K562 (cell line): Measurements from ENCODE around the gene MTSS2.

Source experiments
- CSDE1 ChIP-seq, 2 experiments: fragments of 450-650 bp; IDR thresholded peaks; 2 replicates each; pipeline ENCODE4 v1.6.1; 2016; ENCODE audit warnings: mild to moderate bottlenecking in 1 of 2
- IRF1 ChIP-seq: sonication (generic); formaldehyde crosslinking; IDR thresholded peaks from 2 replicates; pipeline ENCODE4 v1.8.0; 2022; ENCODE audit warnings: missing genetic modification reagents, mild to moderate bottlenecking, borderline replicate concordance
- KAT7 ChIP-seq: sonication (generic); formaldehyde crosslinking; IDR thresholded peaks from 2 replicates; pipeline ENCODE4 v1.8.0; 2022; ENCODE audit warnings: missing genetic modification reagents, mild to moderate bottlenecking, borderline replicate concordance
- POLR2A ChIP-seq: fragments of 450-650 bp; conservative IDR thresholded peaks from 2 replicates; pipeline ENCODE4 v1.6.1; 2016
- TF ChIP-seq, protein P1 (sequence below), 2 experiments: fragments of 450-650 bp; IDR thresholded peaks; 2 replicates each; pipeline ENCODE4 v1.6.1; 2016; ENCODE audit warnings: mild to moderate bottlenecking in 2 of 2, borderline replicate concordance in 1 of 2, low read depth in 1 of 2, moderate library complexity in 1 of 2

- TF ChIP-seq IRF1 (CRISPR knock-in tag) (no peak), KAT7 (no peak), CSDE1 (IDR thresholded peaks at IDR 0.05) (no peak), POLR2A (no peak)
- TF ChIP-seq, protein P1, sequence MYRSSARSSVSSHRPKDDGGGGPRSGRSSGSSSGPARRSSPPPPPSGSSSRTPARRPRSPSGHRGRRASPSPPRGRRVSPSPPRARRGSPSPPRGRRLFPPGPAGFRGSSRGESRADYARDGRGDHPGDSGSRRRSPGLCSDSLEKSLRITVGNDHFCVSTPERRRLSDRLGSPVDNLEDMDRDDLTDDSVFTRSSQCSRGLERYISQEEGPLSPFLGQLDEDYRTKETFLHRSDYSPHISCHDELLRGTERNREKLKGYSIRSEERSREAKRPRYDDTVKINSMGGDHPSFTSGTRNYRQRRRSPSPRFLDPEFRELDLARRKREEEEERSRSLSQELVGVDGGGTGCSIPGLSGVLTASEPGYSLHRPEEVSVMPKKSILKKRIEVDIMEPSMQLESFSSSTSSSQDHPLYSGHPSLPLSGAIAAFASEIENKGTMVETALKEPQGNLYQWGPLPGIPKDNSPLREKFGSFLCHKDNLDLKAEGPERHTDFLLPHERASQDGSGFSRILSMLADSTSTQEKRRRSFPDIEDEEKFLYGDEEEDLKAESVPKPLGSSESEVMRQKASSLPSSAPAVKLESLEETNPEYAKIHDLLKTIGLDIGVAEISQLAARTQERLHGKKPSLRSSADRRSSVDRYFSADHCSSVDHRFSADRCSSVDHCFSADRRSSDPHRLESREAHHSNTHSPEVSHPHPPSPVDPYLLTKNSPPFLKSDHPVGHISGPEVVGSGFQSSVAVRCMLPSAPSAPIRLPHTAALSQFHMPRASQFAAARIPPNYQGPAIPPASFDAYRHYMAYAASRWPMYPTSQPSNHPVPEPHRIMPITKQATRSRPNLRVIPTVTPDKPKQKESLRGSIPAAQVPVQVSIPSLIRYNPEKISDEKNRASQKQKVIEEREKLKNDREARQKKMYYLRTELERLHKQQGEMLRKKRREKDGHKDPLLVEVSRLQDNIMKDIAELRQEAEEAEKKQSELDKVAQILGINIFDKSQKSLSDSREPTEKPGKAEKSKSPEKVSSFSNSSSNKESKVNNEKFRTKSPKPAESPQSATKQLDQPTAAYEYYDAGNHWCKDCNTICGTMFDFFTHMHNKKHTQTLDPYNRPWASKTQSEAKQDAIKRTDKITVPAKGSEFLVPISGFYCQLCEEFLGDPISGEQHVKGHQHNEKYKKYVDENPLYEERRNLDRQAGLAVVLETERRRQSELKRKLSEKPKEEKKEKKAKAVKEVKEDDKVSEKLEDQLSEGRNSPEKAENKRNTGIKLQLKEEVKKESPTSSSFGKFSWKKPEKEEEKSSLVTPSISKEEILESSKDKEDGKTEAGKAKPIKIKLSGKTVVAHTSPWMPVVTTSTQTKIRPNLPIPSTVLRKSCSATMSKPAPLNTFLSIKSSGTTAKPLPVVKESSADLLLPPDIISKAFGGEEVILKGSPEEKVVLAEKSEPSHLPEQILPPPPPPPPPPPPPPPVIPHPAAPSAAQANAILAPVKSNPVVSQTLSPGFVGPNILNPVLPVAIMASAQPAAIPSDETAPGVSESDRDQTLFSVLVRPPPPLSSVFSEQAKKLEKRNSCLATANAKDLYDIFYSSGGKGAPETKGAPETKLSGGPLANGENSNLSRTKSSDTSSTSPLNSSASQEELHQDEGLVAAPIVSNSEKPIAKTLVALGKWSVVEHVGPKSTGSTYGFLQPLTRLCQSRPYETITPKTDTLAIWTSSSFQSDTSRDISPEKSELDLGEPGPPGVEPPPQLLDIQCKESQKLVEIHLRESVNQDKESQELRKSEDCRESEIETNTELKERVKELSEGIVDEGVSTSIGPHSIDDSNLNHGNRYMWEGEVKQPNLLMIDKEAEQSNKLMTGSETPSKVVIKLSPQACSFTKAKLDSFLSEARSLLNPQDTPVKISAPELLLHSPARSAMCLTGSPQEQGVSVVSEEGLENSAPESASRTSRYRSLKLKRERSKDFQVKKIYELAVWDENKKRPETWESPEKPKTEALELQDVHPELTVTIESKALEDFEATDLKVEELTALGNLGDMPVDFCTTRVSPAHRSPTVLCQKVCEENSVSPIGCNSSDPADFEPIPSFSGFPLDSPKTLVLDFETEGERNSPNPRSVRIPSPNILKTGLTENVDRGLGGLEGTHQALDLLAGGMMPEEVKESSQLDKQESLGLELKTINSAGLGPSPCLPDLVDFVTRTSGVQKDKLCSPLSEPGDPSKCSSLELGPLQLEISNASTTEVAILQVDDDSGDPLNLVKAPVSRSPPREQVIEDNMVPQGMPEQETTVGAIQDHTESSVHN (IDR thresholded peaks at IDR 0.05; ENCODE audit: borderline replicate concordance in 1 of 2, low read depth in 1 of 2): no peak
These were observed 48.8 kb upstream of the MTSS2 start for GRCh38 chr16:70734522-70735095.
